ENCODE measurements around the gene RFX8. TPM values are rescaled to one million over a fixed set of nuclear protein-coding genes. Genes with fewer than 3 reads are reported as not detected.

Gene RFX8
- total and polyA plus RNA-seq, 10 of the 15 experiments (the other 5 are each of a cell fraction or from before 2014, with no cell fraction given), result 0.19 TPM; not detected in 9

DNA sequence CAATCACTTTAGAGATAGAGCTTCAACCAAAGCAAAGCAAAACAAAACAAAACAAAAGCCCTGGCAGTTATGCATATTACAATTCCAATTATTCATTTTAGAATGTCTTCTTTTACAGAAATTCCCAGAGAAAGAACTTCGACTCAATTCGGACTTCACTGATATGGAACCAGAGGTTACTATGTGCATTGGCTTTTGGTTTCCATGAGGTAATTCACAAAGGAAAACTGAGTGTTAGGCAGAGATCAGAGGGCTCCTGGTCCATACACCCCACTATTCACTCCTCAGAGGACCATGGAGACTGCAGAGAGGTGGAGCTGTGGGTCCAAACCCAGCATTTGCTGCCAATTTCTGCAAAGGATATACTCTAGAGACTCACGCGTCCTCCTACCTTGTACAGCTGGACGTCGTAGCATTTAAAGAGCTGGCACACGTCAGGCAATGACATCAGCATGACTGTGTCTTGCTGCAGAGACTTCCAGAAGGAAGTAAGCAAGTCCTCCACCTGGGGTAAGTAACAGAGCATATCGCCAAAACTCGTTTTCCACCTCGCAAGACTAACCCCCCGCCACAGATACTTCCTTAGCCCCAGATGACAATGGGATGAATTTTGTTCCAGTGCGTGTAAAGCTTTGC lies 56.3 kb downstream of the RFX8 start:
- Histone ChIP-seq H3K4me2 (ENCODE audit: control insufficient read depth, insufficient read depth) (no peak overlapping the region), H2AFZ (ENCODE audit: control insufficient read depth, low read depth, low read length) (no peak overlapping the region), H3K27ac (ENCODE audit: control insufficient read depth, insufficient read depth) (no peak overlapping the region), H3K79me2 (ENCODE audit: control insufficient read depth, insufficient read depth, low read length) (no peaks in the 10 kb centered on the region), H3K4me1 (ENCODE audit: control insufficient read depth, insufficient read depth, low read length) (no peaks in the 10 kb centered on the region), H4K20me1 (ENCODE audit: control insufficient read depth, insufficient read depth) (no peaks in the 10 kb centered on the region), H3K9me3 (replicated peaks; ENCODE audit: control insufficient read depth, insufficient read depth, low read length) (no peaks in the 10 kb centered on the region), H3K36me3 (ENCODE audit: control insufficient read depth in 2 of 2, insufficient read depth in 2 of 2, low read length in 1 of 2) (no peaks in the 10 kb centered on the region), H3K4me3 (no peak overlapping the region), H3K9ac (ENCODE audit: control insufficient read depth, insufficient read depth, low read length) (no peak overlapping the region), H3K27me3 (replicated peaks in 1 of 2; ENCODE audit: control insufficient read depth in 2 of 2, insufficient read depth in 2 of 2, low read length in 1 of 2) (no peaks in the 10 kb centered on the region; a peak in 2 of 4 replicates)
- ChIA-PET SMC1A (ENCODE audit: uncharacterized antibody, unreplicated experiment) (interaction anchor here (0.6 to 3.8 kb wide), 24 partner anchors 11 to 822 kb away, joined by 3 to 24 read pairs (median 4); no protein-coding TSS in a partner anchor), CTCF (interaction anchor here (0.6 to 6.9 kb wide), 36 partner anchors 8 to 822 kb away, joined by 3 to 76 read pairs (median 5); no protein-coding TSS in a partner anchor), POLR2A (no interaction called here), RAD21 (ENCODE audit: unreplicated experiment) (interaction anchor here (0.6 to 3.7 kb wide), 12 partner anchors 76 to 1130 kb away, joined by 3 to 25 read pairs (median 4); no protein-coding TSS in a partner anchor)
- ATAC-seq (no peak), FAIRE-seq (no peak), DNase-seq (ENCODE audit: low read depth, low spot score) (no peak)
- 65% methylated on average over 12 of the region's 12 CpGs for WGBS (ENCODE audit: insufficient coverage, insufficient replicate concordance, low lambda C conversion rate, missing lambda C conversion rate)
- intact Hi-C loops (cut with micrococcal nuclease; ENCODE audit: unreplicated experiment), result loop anchor here (1.0 to 10.0 kb wide), 3 partner anchors 308 to 456 kb away; no protein-coding TSS in a partner anchor
- BruUV-seq (replicated peaks), result no TSS peak
- in situ Hi-C loops (cut with MboI), result loop anchor here (5.0 to 25.0 kb wide), 2 partner anchors 414 to 1044 kb away; partner anchors contain the start of gene SLC9A4
- TF ChIP-seq TAF1 (IDR thresholded peaks at IDR 0.05; ENCODE audit: borderline replicate concordance, low read depth, low read length) (no peak), CHD4 (IDR thresholded peaks at IDR 0.05) (no peak), MTA2 (IDR thresholded peaks at IDR 0.05; ENCODE audit: low read depth) (no peak), MYB (IDR thresholded peaks at IDR 0.05; ENCODE audit: borderline replicate concordance, low read depth, low read length) (no peak), FOXM1 (IDR thresholded peaks at IDR 0.05; ENCODE audit: low read depth, low read length) (no peak), RELA (IDR thresholded peaks at IDR 0.05; ENCODE audit: borderline replicate concordance, partially characterized antibody) (no peak), ZNF217 (IDR thresholded peaks at IDR 0.05) (no peak), NFYA (IDR thresholded peaks at IDR 0.05; ENCODE audit: borderline replicate concordance, low read depth, low read length) (no peak), BMI1 (IDR thresholded peaks at IDR 0.05; ENCODE audit: borderline replicate concordance) (no peak), HDAC6 (IDR thresholded peaks at IDR 0.05; ENCODE audit: unreplicated experiment) (no peak), KLF5 (IDR thresholded peaks at IDR 0.05; ENCODE audit: partially characterized antibody) (no peak), IKZF1 (conservative IDR thresholded peaks at IDR 0.05) (no peak), SREBF2 (IDR thresholded peaks at IDR 0.05; ENCODE audit: low read length) (no peak)
- TF ChIP-seq, protein P1, sequence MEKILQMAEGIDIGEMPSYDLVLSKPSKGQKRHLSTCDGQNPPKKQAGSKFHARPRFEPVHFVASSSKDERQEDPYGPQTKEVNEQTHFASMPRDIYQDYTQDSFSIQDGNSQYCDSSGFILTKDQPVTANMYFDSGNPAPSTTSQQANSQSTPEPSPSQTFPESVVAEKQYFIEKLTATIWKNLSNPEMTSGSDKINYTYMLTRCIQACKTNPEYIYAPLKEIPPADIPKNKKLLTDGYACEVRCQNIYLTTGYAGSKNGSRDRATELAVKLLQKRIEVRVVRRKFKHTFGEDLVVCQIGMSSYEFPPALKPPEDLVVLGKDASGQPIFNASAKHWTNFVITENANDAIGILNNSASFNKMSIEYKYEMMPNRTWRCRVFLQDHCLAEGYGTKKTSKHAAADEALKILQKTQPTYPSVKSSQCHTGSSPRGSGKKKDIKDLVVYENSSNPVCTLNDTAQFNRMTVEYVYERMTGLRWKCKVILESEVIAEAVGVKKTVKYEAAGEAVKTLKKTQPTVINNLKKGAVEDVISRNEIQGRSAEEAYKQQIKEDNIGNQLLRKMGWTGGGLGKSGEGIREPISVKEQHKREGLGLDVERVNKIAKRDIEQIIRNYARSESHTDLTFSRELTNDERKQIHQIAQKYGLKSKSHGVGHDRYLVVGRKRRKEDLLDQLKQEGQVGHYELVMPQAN (conservative IDR thresholded peaks at IDR 0.05), result no peak
- TF ChIP-seq, protein P2, sequence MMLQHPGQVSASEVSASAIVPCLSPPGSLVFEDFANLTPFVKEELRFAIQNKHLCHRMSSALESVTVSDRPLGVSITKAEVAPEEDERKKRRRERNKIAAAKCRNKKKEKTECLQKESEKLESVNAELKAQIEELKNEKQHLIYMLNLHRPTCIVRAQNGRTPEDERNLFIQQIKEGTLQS (IDR thresholded peaks at IDR 0.05; ENCODE audit: borderline replicate concordance, extremely low read depth, low read depth, low read length), result no peak
- TF ChIP-seq, protein P3, sequence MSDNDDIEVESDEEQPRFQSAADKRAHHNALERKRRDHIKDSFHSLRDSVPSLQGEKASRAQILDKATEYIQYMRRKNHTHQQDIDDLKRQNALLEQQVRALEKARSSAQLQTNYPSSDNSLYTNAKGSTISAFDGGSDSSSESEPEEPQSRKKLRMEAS (IDR thresholded peaks at IDR 0.05; ENCODE audit: low read depth, low read length), result no peak
- TF ChIP-seq, protein P4, sequence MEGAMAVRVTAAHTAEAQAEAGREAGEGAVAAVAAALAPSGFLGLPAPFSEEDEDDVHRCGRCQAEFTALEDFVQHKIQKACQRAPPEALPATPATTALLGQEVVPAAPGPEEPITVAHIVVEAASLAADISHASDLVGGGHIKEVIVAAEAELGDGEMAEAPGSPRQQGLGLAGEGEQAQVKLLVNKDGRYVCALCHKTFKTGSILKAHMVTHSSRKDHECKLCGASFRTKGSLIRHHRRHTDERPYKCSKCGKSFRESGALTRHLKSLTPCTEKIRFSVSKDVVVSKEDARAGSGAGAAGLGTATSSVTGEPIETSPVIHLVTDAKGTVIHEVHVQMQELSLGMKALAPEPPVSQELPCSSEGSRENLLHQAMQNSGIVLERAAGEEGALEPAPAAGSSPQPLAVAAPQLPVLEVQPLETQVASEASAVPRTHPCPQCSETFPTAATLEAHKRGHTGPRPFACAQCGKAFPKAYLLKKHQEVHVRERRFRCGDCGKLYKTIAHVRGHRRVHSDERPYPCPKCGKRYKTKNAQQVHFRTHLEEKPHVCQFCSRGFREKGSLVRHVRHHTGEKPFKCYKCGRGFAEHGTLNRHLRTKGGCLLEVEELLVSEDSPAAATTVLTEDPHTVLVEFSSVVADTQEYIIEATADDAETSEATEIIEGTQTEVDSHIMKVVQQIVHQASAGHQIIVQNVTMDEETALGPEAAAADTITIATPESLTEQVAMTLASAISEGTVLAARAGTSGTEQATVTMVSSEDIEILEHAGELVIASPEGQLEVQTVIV (IDR thresholded peaks at IDR 0.05; ENCODE audit: borderline replicate concordance, partially characterized antibody), result no peak
- TF ChIP-seq, protein P5, sequence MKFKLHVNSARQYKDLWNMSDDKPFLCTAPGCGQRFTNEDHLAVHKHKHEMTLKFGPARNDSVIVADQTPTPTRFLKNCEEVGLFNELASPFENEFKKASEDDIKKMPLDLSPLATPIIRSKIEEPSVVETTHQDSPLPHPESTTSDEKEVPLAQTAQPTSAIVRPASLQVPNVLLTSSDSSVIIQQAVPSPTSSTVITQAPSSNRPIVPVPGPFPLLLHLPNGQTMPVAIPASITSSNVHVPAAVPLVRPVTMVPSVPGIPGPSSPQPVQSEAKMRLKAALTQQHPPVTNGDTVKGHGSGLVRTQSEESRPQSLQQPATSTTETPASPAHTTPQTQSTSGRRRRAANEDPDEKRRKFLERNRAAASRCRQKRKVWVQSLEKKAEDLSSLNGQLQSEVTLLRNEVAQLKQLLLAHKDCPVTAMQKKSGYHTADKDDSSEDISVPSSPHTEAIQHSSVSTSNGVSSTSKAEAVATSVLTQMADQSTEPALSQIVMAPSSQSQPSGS (IDR thresholded peaks at IDR 0.05; ENCODE audit: low read length), result no peak

Data from GM12878 (cell line).